Measurements from ENCODE around the gene CXCL9.

GRCh38 chr4:75989846-75990528, 17.3 kb downstream of the CXCL9 start:
- TF ChIP-seq CTCF (IDR thresholded peaks at IDR 0.05; ENCODE audit: low read depth, low read length) (no peak), MAX (IDR thresholded peaks at IDR 0.05; ENCODE audit: low read depth, low read length) (no peak), POLR2A (IDR thresholded peaks at IDR 0.05; ENCODE audit: extremely low read depth, insufficient read length) (no peak)
